ENCODE results near the gene MACROD2.

DNA sequence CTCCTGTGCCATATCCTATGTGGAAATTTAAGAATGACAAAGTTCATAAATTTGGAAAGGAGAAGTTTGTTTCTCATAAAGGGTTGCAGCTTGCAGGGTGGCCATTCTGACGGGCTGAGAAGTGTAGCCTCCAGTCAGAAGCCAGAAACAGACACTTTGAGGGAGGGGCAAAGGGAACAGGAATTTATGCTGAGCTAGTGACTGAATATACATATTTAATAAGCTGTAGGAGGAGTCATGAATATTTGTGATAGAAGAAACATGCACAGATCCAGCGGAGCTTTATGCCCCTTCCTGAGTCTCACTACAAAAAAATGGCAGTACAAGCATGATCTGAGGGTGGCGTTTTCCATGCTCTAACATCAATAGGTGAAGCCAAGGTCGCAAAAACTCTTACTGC, 1779.6 kb downstream of the MACROD2 start:
- no peak for TF ChIP-seq EZH2 (IDR thresholded peaks at IDR 0.05; ENCODE audit: low read depth, unreplicated experiment)
- TF ChIP-seq, protein P1, sequence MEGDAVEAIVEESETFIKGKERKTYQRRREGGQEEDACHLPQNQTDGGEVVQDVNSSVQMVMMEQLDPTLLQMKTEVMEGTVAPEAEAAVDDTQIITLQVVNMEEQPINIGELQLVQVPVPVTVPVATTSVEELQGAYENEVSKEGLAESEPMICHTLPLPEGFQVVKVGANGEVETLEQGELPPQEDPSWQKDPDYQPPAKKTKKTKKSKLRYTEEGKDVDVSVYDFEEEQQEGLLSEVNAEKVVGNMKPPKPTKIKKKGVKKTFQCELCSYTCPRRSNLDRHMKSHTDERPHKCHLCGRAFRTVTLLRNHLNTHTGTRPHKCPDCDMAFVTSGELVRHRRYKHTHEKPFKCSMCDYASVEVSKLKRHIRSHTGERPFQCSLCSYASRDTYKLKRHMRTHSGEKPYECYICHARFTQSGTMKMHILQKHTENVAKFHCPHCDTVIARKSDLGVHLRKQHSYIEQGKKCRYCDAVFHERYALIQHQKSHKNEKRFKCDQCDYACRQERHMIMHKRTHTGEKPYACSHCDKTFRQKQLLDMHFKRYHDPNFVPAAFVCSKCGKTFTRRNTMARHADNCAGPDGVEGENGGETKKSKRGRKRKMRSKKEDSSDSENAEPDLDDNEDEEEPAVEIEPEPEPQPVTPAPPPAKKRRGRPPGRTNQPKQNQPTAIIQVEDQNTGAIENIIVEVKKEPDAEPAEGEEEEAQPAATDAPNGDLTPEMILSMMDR (conservative IDR thresholded peaks at IDR 0.05; ENCODE audit: low read depth in 2 of 2), result no peak
- TF ChIP-seq, protein P2, sequence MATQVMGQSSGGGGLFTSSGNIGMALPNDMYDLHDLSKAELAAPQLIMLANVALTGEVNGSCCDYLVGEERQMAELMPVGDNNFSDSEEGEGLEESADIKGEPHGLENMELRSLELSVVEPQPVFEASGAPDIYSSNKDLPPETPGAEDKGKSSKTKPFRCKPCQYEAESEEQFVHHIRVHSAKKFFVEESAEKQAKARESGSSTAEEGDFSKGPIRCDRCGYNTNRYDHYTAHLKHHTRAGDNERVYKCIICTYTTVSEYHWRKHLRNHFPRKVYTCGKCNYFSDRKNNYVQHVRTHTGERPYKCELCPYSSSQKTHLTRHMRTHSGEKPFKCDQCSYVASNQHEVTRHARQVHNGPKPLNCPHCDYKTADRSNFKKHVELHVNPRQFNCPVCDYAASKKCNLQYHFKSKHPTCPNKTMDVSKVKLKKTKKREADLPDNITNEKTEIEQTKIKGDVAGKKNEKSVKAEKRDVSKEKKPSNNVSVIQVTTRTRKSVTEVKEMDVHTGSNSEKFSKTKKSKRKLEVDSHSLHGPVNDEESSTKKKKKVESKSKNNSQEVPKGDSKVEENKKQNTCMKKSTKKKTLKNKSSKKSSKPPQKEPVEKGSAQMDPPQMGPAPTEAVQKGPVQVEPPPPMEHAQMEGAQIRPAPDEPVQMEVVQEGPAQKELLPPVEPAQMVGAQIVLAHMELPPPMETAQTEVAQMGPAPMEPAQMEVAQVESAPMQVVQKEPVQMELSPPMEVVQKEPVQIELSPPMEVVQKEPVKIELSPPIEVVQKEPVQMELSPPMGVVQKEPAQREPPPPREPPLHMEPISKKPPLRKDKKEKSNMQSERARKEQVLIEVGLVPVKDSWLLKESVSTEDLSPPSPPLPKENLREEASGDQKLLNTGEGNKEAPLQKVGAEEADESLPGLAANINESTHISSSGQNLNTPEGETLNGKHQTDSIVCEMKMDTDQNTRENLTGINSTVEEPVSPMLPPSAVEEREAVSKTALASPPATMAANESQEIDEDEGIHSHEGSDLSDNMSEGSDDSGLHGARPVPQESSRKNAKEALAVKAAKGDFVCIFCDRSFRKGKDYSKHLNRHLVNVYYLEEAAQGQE (IDR thresholded peaks at IDR 0.05; ENCODE audit: unreplicated experiment), result no peak

Measured in GM23338 (cell line).